CD4-positive, alpha-beta T cell treated with Interleukin-4 for 4 hours (primary cell): ENCODE measurements around the gene TSHZ2.
A peak's percentile ranks its signal among the peaks of the same experiment; 100 is the strongest.

ENCODE experiments used
- DNase-seq: peaks from one replicate; pipeline ENCODE4 v3.0.0-alpha.2; 2020

Gene TSHZ2

GRCh38 chr20:53141201-53142050 is 169.3 kb downstream of the TSHZ2 start:
- DNase-seq = no peak

GRCh38 chr20:53142225-53143127 is 170.3 kb downstream of the TSHZ2 start:
- no peak for DNase-seq

GRCh38 chr20:53146201-53146891 is 174.2 kb downstream of the TSHZ2 start:
- no peak for DNase-seq

GRCh38 chr20:53148771-53149147 is 176.6 kb downstream of the TSHZ2 start:
- no peak for DNase-seq

GRCh38 chr20:53149148-53149889 is 177.2 kb downstream of the TSHZ2 start:
- no peak for DNase-seq

GRCh38 chr20:53149890-53150205 is 177.7 kb downstream of the TSHZ2 start:
- no peak for DNase-seq

- DNase-seq = no peak
Observed at GRCh38 chr20:53150532-53150931, 178.4 kb downstream of the TSHZ2 start.

GRCh38 chr20:53152228-53152627 is 180.1 kb downstream of the TSHZ2 start:
- no peak for DNase-seq

GRCh38 chr20:53154540-53154939 is 182.4 kb downstream of the TSHZ2 start:
- no peak for DNase-seq

GRCh38 chr20:53157443-53158408 is 185.6 kb downstream of the TSHZ2 start:
- DNase-seq = peak; percentile 26

- no peak for DNase-seq
Observed at GRCh38 chr20:53159160-53159559, 187.0 kb downstream of the TSHZ2 start.

- no peak for DNase-seq
Observed at GRCh38 chr20:53161073-53161472, 188.9 kb downstream of the TSHZ2 start.

GRCh38 chr20:53161473-53161872 is 189.3 kb downstream of the TSHZ2 start:
- DNase-seq = no peak

- no peak for DNase-seq
Observed at GRCh38 chr20:53162251-53162835, 190.2 kb downstream of the TSHZ2 start.

- no peak for DNase-seq
Observed at GRCh38 chr20:53163486-53163885, 191.3 kb downstream of the TSHZ2 start.

- DNase-seq = no peak
Observed at GRCh38 chr20:53164072-53164471, 191.9 kb downstream of the TSHZ2 start.

- no peak for DNase-seq
Observed at GRCh38 chr20:53165452-53165851, 193.3 kb downstream of the TSHZ2 start.

- DNase-seq = no peak
Observed at GRCh38 chr20:53168491-53168890, 196.3 kb downstream of the TSHZ2 start.

- no peak for DNase-seq
Observed at GRCh38 chr20:53170196-53170595, 198.0 kb downstream of the TSHZ2 start.

- no peak for DNase-seq
Observed at GRCh38 chr20:53171065-53171464, 198.9 kb downstream of the TSHZ2 start.

GRCh38 chr20:53174454-53174853 is 202.3 kb downstream of the TSHZ2 start:
- DNase-seq = no peak
